HepG2 (cell line): ENCODE results near the gene VEGFB. TPM values are rescaled to one million over a fixed set of nuclear protein-coding genes. Genes with fewer than 3 reads are reported as not detected.

Experiments used
- CBX1 ChIP-seq: IDR thresholded peaks from one replicate; pipeline ENCODE4 v1.6.1; 2016; ENCODE audit warnings: antibody characterized with exemption, low read depth
- ERF ChIP-seq: IDR thresholded peaks from 2 replicates; pipeline ENCODE4 v1.6.1; 2018; ENCODE audit warnings: missing biosample characterization, missing genetic modification reagents
- ETV5 ChIP-seq: IDR thresholded peaks from 2 replicates; pipeline ENCODE4 v1.6.1; 2018; ENCODE audit warnings: missing biosample characterization, missing genetic modification reagents, inconsistent platforms, borderline replicate concordance
- GATA4 ChIP-seq: sonication (generic); IDR thresholded peaks from 2 replicates; pipeline ENCODE4 v1.6.1; 2016; ENCODE audit warnings: antibody characterized with exemption, low read depth, borderline replicate concordance
- GLI4 ChIP-seq: sonication (generic); formaldehyde crosslinking; IDR thresholded peaks from 2 replicates; pipeline ENCODE4 v1.5.1; 2020; ENCODE audit warnings: missing genetic modification reagents, mild to moderate bottlenecking, moderate library complexity, borderline replicate concordance
- HOXA9 ChIP-seq: sonication (generic); formaldehyde crosslinking; IDR thresholded peaks from 2 replicates; pipeline ENCODE4 v1.8.1; 2022; ENCODE audit warnings: missing genetic modification reagents, mild to moderate bottlenecking, moderate library complexity, borderline replicate concordance
- JUNB ChIP-seq: sonication (generic); formaldehyde crosslinking; IDR thresholded peaks from 2 replicates; pipeline ENCODE4 v1.8.0; 2022; ENCODE audit warnings: missing genetic modification reagents, mild to moderate bottlenecking, borderline replicate concordance
- MXI1 ChIP-seq: IDR thresholded peaks from 3 replicates; pipeline ENCODE4 v1.6.1; 2012; ENCODE audit warnings: low read depth, low read length, inconsistent platforms, borderline replicate concordance
- POLR2A ChIP-seq, 2 experiments: IDR thresholded peaks; 2 replicates each; pipeline ENCODE4 v1.6.1; 2011; ENCODE audit warnings: low read depth in 2 of 2, low read length in 2 of 2, mild to moderate bottlenecking in 1 of 2, moderate library complexity in 1 of 2; ENCODE audit not compliant: insufficient read depth in 1 of 2
- SALL2 ChIP-seq: sonication (generic); formaldehyde crosslinking; IDR thresholded peaks from 2 replicates; pipeline ENCODE4 v1.8.1; 2023; ENCODE audit warnings: mild to moderate bottlenecking, missing genetic modification reagents, inconsistent platforms
- SAP130 ChIP-seq: IDR thresholded peaks from 2 replicates; pipeline ENCODE4 v1.6.1; 2016; ENCODE audit warnings: low read depth
- SNAI1 ChIP-seq: sonication (generic); formaldehyde crosslinking; IDR thresholded peaks from 2 replicates; pipeline ENCODE4 v1.5.0; 2020; ENCODE audit warnings: mild to moderate bottlenecking, missing genetic modification reagents, borderline replicate concordance
- SRSF4 ChIP-seq: fragments of 200-400 bp; formaldehyde crosslinking; IDR thresholded peaks from one replicate; pipeline ENCODE4 v1.6.1; 2018; ENCODE audit warnings: mild to moderate bottlenecking, low read depth, low read length, moderate library complexity; ENCODE audit not compliant: poor library complexity, severe bottlenecking
- YEATS2 ChIP-seq: sonication (generic); formaldehyde crosslinking; IDR thresholded peaks from 2 replicates; pipeline ENCODE4 v1.4.0; 2020; ENCODE audit warnings: missing genetic modification reagents, borderline replicate concordance
- ZMYM2 ChIP-seq: sonication (generic); formaldehyde crosslinking; IDR thresholded peaks from 2 replicates; pipeline ENCODE4 v1.8.0; 2022; ENCODE audit warnings: mild to moderate bottlenecking, missing genetic modification reagents
- ZNF713 ChIP-seq: sonication (generic); formaldehyde crosslinking; IDR thresholded peaks from 2 replicates; pipeline ENCODE4 v1.4.0; 2020; ENCODE audit warnings: mild to moderate bottlenecking, missing genetic modification reagents
- ZSCAN25 ChIP-seq: sonication (generic); formaldehyde crosslinking; IDR thresholded peaks from 2 replicates; pipeline ENCODE4 v1.8.0; 2022; ENCODE audit warnings: mild to moderate bottlenecking, missing genetic modification reagents
- polyA plus RNA-seq, 8 experiments: library from polyadenylated mRNA; depleted of rRNA in 3 of 8; stranded (reverse) in 7 of 8; unstranded in 1 of 8; fragments of >200 nt; fragmentation: Illumina TruSeq in 4 of 8; extraction: Trizol in 4 of 8; gene quantifications; 2 replicates each; pipeline versions ENCODE4 v1.2.1 to v1.2.3, GENCODE V29; 2011 to 2016; ENCODE audit warnings: low read depth in 4 of 8, missing spikeins in 1 of 8, mixed read lengths in 1 of 8; ENCODE audit not compliant: insufficient read depth in 1 of 8
- total RNA-seq, 5 experiments: library from RNA; depleted of rRNA; stranded (reverse); fragments of >200 nt; fragmentation: Illumina TruSeq; extraction: Trizol; gene quantifications; 2 replicates each; pipeline ENCODE4 v1.2.3, GENCODE V29; 2016; ENCODE audit warnings: low read depth in 1 of 5
- TF ChIP-seq, protein P1 (sequence below): sonication (generic); formaldehyde crosslinking; conservative IDR thresholded peaks from 2 replicates; pipeline ENCODE4 v1.8.0; 2022; ENCODE audit warnings: mild to moderate bottlenecking, moderate library complexity, missing genetic modification reagents
- TF ChIP-seq, protein P2 (sequence below): sonication (generic); formaldehyde crosslinking; IDR thresholded peaks from 2 replicates; pipeline ENCODE4 v1.5.1; 2020; ENCODE audit warnings: mild to moderate bottlenecking, moderate library complexity, missing genetic modification reagents
- TF ChIP-seq, protein P3 (sequence below): IDR thresholded peaks from 2 replicates; pipeline ENCODE4 v1.6.1; 2018; ENCODE audit warnings: missing genetic modification reagents
- TF ChIP-seq, protein P4 (sequence below): sonication (generic); formaldehyde crosslinking; IDR thresholded peaks from 2 replicates; pipeline ENCODE4 v1.5.1; 2020; ENCODE audit warnings: missing genetic modification reagents, mild to moderate bottlenecking, borderline replicate concordance

The VEGFB gene
- total and polyA plus RNA-seq, 2 of the 13 experiments (the other 11 are each of a cell fraction or from before 2014, with no cell fraction given) = 9.0 to 11.3 TPM

DNA sequence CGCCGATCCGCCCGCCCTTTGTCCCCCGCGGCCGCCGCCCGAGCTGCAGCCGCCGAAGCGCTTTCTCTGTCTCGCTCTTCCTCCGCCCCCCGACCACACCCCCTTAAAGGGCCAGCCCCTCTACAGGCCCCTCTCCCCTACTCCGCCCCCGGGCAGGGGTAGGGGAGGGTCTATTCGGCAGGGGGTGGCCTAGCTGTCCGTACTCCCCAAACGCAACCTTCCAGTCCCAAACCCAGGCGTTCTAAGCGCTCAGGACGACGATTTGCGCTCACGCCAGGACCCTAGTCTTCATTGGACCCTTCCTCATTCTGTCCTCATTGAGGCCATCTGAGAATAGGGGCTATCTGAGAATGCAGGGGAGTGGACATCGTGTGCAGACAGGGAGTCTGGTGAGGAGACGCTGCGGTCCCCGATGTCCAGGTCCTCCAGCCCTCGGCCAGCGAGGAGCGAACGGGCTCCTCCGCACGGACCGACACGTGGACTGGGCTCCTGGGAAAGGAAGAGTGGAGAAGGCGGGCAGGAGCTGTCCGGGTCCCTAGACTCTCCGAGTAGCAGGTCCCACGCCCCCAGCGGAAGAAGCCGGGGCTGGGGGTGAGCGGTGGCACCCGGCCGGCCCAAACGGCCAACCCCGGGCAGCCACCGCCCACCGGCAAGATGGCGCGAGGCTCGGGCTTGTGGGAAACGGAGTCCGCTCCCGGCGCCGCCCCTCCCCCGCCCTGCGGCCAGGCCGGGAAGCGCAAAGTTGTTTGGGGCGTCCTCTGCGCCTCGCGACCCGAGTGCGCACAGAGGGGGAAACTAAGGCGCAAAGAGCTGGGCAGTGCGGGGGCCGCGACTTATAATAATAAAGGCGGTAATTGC lies 12.7 kb downstream of the VEGFB start, which contains the start of gene PPP1R14B (continued):
- no peak for TF ChIP-seq SRSF4
- TF ChIP-seq SALL2 (CRISPR knock-in tag) = 0 out of 2 replicates have a peak, but pooled peaks have one; percentile 15
- TF ChIP-seq, protein P1, sequence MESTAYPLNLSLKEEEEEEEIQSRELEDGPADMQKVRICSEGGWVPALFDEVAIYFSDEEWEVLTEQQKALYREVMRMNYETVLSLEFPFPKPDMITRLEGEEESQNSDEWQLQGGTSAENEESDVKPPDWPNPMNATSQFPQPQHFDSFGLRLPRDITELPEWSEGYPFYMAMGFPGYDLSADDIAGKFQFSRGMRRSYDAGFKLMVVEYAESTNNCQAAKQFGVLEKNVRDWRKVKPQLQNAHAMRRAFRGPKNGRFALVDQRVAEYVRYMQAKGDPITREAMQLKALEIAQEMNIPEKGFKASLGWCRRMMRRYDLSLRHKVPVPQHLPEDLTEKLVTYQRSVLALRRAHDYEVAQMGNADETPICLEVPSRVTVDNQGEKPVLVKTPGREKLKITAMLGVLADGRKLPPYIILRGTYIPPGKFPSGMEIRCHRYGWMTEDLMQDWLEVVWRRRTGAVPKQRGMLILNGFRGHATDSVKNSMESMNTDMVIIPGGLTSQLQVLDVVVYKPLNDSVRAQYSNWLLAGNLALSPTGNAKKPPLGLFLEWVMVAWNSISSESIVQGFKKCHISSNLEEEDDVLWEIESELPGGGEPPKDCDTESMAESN (CRISPR knock-in tag) = peak; percentile 86
- TF ChIP-seq ETV5 (CRISPR knock-in tag) = peak; percentile 64
- TF ChIP-seq YEATS2 (CRISPR knock-in tag) = no peak; the same call in 1 of the 2 replicates
- peak; percentile 75; the same call in 1 of the 3 replicates for TF ChIP-seq MXI1
- TF ChIP-seq, protein P2, sequence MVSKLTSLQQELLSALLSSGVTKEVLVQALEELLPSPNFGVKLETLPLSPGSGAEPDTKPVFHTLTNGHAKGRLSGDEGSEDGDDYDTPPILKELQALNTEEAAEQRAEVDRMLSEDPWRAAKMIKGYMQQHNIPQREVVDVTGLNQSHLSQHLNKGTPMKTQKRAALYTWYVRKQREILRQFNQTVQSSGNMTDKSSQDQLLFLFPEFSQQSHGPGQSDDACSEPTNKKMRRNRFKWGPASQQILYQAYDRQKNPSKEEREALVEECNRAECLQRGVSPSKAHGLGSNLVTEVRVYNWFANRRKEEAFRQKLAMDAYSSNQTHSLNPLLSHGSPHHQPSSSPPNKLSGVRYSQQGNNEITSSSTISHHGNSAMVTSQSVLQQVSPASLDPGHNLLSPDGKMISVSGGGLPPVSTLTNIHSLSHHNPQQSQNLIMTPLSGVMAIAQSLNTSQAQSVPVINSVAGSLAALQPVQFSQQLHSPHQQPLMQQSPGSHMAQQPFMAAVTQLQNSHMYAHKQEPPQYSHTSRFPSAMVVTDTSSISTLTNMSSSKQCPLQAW (CRISPR knock-in tag) = peak; percentile 65
- TF ChIP-seq ERF = no peak; the same call in 1 of the 2 replicates
- TF ChIP-seq, protein P3, sequence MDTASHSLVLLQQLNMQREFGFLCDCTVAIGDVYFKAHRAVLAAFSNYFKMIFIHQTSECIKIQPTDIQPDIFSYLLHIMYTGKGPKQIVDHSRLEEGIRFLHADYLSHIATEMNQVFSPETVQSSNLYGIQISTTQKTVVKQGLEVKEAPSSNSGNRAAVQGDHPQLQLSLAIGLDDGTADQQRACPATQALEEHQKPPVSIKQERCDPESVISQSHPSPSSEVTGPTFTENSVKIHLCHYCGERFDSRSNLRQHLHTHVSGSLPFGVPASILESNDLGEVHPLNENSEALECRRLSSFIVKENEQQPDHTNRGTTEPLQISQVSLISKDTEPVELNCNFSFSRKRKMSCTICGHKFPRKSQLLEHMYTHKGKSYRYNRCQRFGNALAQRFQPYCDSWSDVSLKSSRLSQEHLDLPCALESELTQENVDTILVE = peak; percentile 47; the same call in 1 of the 2 replicates
- peak in 1 of 2 experiments; percentile 44; a peak in 1 of 4 replicates for TF ChIP-seq POLR2A (IDR thresholded peaks at IDR 0.05; ENCODE audit: insufficient read depth in 1 of 2, low read depth in 2 of 2, low read length in 2 of 2)
- TF ChIP-seq JUNB (CRISPR knock-in tag) = no peak
- peak; percentile 73 for TF ChIP-seq SAP130
- peak; percentile 48 for TF ChIP-seq CBX1
- TF ChIP-seq HOXA9 (CRISPR knock-in tag) = peak; percentile 48; the same call in 1 of the 2 replicates
- TF ChIP-seq ZNF713 (CRISPR knock-in tag) = 0 out of 2 replicates have a peak, but pooled peaks have one; percentile 33
- no peak for TF ChIP-seq GATA4
- TF ChIP-seq SNAI1 (CRISPR knock-in tag) = no peak
- TF ChIP-seq, protein P4, sequence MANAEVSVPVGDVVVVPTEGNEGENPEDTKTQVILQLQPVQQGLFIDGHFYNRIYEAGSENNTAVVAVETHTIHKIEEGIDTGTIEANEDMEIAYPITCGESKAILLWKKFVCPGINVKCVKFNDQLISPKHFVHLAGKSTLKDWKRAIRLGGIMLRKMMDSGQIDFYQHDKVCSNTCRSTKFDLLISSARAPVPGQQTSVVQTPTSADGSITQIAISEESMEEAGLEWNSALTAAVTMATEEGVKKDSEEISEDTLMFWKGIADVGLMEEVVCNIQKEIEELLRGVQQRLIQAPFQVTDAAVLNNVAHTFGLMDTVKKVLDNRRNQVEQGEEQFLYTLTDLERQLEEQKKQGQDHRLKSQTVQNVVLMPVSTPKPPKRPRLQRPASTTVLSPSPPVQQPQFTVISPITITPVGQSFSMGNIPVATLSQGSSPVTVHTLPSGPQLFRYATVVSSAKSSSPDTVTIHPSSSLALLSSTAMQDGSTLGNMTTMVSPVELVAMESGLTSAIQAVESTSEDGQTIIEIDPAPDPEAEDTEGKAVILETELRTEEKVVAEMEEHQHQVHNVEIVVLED = peak; percentile 64; the same call in 1 of the 2 replicates
- peak; percentile 77 for TF ChIP-seq ZSCAN25 (CRISPR knock-in tag)
- TF ChIP-seq ZMYM2 (CRISPR knock-in tag) = no peak
- TF ChIP-seq GLI4 = no peak; the same call in 1 of the 2 replicates
